Aorta (tissue), 5 donors: Measurements from ENCODE around the gene MRFAP1. TPM values are rescaled to one million over a fixed set of nuclear protein-coding genes. Genes with fewer than 3 reads are reported as not detected.

Source experiments
- ATAC-seq: fragments of 200-7000 bp; cut with Tn5 transposase; one replicate; pipeline ENCODE4 v1.9.1; 2022; ENCODE audit warnings: moderate library complexity; ENCODE audit not compliant: low FRiP score
- DNase-seq, 2 donors: peaks; one replicate each; pipeline ENCODE4 v3.0.0-alpha.2; 2020
- H3K27ac ChIP-seq, 2 donors: one replicate each; pipeline ENCODE4 v1.5.1; 2013; ENCODE audit warnings: low read length in 2 of 2, mild to moderate bottlenecking in 2 of 2, moderate library complexity in 2 of 2, control low read depth in 1 of 2, inconsistent platforms in 1 of 2, low read depth in 1 of 2
- H3K27me3 ChIP-seq, 2 donors: one replicate each; pipeline ENCODE4 v1.6.1; 2013; ENCODE audit warnings: control low read depth in 1 of 2, low read length in 1 of 2, mild to moderate bottlenecking in 1 of 2, moderate library complexity in 1 of 2; ENCODE audit not compliant: insufficient read depth in 2 of 2, control insufficient read depth in 1 of 2
- H3K36me3 ChIP-seq, 2 donors: one replicate each; pipeline ENCODE4 v1.6.1; 2013; ENCODE audit warnings: control low read depth in 1 of 2, low read length in 1 of 2, mild to moderate bottlenecking in 1 of 2; ENCODE audit not compliant: insufficient read depth in 2 of 2, control insufficient read depth in 1 of 2
- H3K4me1 ChIP-seq, 2 donors: one replicate each; pipeline ENCODE4 v1.6.1; 2013; ENCODE audit warnings: low read length in 2 of 2, control low read depth in 1 of 2, mild to moderate bottlenecking in 1 of 2, moderate library complexity in 1 of 2; ENCODE audit not compliant: insufficient read depth in 2 of 2, control insufficient read depth in 1 of 2
- H3K4me3 ChIP-seq, 2 donors: one replicate each; pipeline ENCODE4 v1.5.1; 2013; ENCODE audit warnings: low read length in 2 of 2, control low read depth in 1 of 2, mild to moderate bottlenecking in 1 of 2
- H3K9me3 ChIP-seq: one replicate; pipeline ENCODE4 v1.6.1; 2013; ENCODE audit warnings: mild to moderate bottlenecking, low read length; ENCODE audit not compliant: control insufficient read depth
- WGBS, 2 donors: extraction: QIAGEN DNeasy Blood & Tissue Kit; methylation state at CpG; one replicate each; pipeline ENCODE4 v1.1.7; 2013; 5-methylcytosine and 5-hydroxymethylcytosine counted together
- intact Hi-C, 2 donors: fragments of 100-400 bp; cut with DNase I; formaldehyde crosslinking; loops; one replicate each; pipeline versions ENCODE4 v1.14.2 to v1.15.0; 2022
- polyA plus RNA-seq, 2 donors: library from polyadenylated mRNA; stranded (reverse); fragments of 200-250 nt; gene quantifications; one replicate each; pipeline ENCODE4 v1.2.3, GENCODE V29; 2013
- total RNA-seq, 2 donors: library from RNA; stranded (reverse); fragmentation: NEBNext Ultra II Directional; extraction: Animal tissue kit (Norgen Biotek cat#: 25700); gene quantifications; one replicate each; pipeline ENCODE4 v1.2.1, GENCODE V29; 2021
- donor health status: healthy with polysubstance abuse.
- donor health status: Bipolar disorder and iron deficiency.
- donor health status: DM: no; HTN: no; CAD: no.
- donor health status: DM: no; HTN: no; CAD: no.
- donor health status: DM: yes; HTN: yes; CAD: no.

MRFAP1 gene
- total and polyA plus RNA-seq, 4 donors: 244 to 419 (median 295) TPM

GRCh38 chr4:6687947-6688878 lies 47.7 kb downstream of the MRFAP1 start:
- DNase-seq (no peak), ATAC-seq (no peak)
- no peaks in the 10 kb centered on the region for H3K36me3 ChIP-seq
- H3K4me3 ChIP-seq: no peak overlapping the region
- H3K9me3 ChIP-seq: no peaks in the 10 kb centered on the region
- H3K27me3 ChIP-seq: no peaks in the 10 kb centered on the region
- H3K4me1 ChIP-seq: no peaks in the 10 kb centered on the region
- intact Hi-C loops: no loop called here
- H3K27ac ChIP-seq: no peak overlapping the region
- 91 to 93% methylated on average over 21 to 24 of the region's 24 CpGs for WGBS, 2 donors

GRCh38 chr4:6688879-6689505 lies 48.5 kb downstream of the MRFAP1 start:
- Histone ChIP-seq H3K4me3 (no peak overlapping the region), H3K9me3 (no peaks in the 10 kb centered on the region), H3K36me3 (no peaks in the 10 kb centered on the region), H3K4me1 (no peaks in the 10 kb centered on the region), H3K27me3 (no peaks in the 10 kb centered on the region), H3K27ac (no peak overlapping the region)
- DNase-seq (peak in 1 of 2 donors; percentile 66), ATAC-seq (no peak)
- WGBS, 2 donors: 43 to 48% methylated on average over 23 of the region's 23 CpGs
- intact Hi-C loops: no loop called here

GRCh38 chr4:6689506-6689960 lies 49.0 kb downstream of the MRFAP1 start:
- ATAC-seq: peak; percentile 52

More at GRCh38 chr4:6689506-6689960, 49.0 kb downstream of the MRFAP1 start:
- Histone ChIP-seq H3K4me3 (no peak overlapping the region), H3K27ac (no peak overlapping the region), H3K36me3 (no peaks in the 10 kb centered on the region), H3K4me1 (no peaks in the 10 kb centered on the region), H3K9me3 (no peaks in the 10 kb centered on the region), H3K27me3 (no peaks in the 10 kb centered on the region)
- 88 to 91% methylated on average over 14 to 15 of the region's 15 CpGs for WGBS, 2 donors
- no peak for DNase-seq
- intact Hi-C loops: no loop called here

Other genes starting within 250 kb of the MRFAP1 start
- gene PPP2R2C, start 168.1 kb upstream of the MRFAP1 start, total RNA-seq: 1 to 10 TPM in 1 of 2 donors, under 1 TPM in 1; 0.65 to 1.3 TPM
- gene PPP2R2C, start 168.1 kb upstream of the MRFAP1 start, polyA plus RNA-seq: under 1 TPM in 1 of 2 donors, not detected in 1; 0.25 TPM
- 10 to 100 TPM; 44.8 to 58.0 TPM for gene MAN2B2, start 65.5 kb upstream of the MRFAP1 start, total RNA-seq
- 10 to 100 TPM; 13.1 to 40.3 TPM for gene MAN2B2, start 65.5 kb upstream of the MRFAP1 start, polyA plus RNA-seq
- 1 to 10 TPM; 1.9 to 7.2 TPM for gene S100P, start 53.2 kb downstream of the MRFAP1 start, total RNA-seq
- gene S100P, start 53.2 kb downstream of the MRFAP1 start, polyA plus RNA-seq: 10 to 100 TPM in 1 of 2 donors, 1 to 10 TPM in 1; 4.3 to 17.2 TPM
- 10 to 100 TPM; 38.3 to 43.6 TPM for gene MRFAP1L1, start 69.2 kb downstream of the MRFAP1 start, total RNA-seq
- gene MRFAP1L1, start 69.2 kb downstream of the MRFAP1 start, polyA plus RNA-seq: 10 to 100 TPM; 47.8 to 91.0 TPM
- 10 to 100 TPM; 10.8 to 12.5 TPM for gene BLOC1S4, start 75.5 kb downstream of the MRFAP1 start, total RNA-seq
- gene BLOC1S4, start 75.5 kb downstream of the MRFAP1 start, polyA plus RNA-seq: 1 to 10 TPM; 8.6 to 8.8 TPM
- gene KIAA0232, start 142.0 kb downstream of the MRFAP1 start, total RNA-seq: 10 to 100 TPM; 32.0 to 38.8 TPM
- gene KIAA0232, start 142.0 kb downstream of the MRFAP1 start, polyA plus RNA-seq: 1 to 10 TPM; 7.9 to 9.2 TPM